HG02852 (cell line): ENCODE results near the gene TNRC6C.

Experiments
- ATAC-seq: cut with Tn5 transposase; IDR thresholded peaks from one replicate; pipeline ENCODE4 v1.9.1; 2021; ENCODE audit warnings: mild to moderate bottlenecking, moderate library complexity; ENCODE audit not compliant: unreplicated experiment

The TNRC6C gene, protein sequence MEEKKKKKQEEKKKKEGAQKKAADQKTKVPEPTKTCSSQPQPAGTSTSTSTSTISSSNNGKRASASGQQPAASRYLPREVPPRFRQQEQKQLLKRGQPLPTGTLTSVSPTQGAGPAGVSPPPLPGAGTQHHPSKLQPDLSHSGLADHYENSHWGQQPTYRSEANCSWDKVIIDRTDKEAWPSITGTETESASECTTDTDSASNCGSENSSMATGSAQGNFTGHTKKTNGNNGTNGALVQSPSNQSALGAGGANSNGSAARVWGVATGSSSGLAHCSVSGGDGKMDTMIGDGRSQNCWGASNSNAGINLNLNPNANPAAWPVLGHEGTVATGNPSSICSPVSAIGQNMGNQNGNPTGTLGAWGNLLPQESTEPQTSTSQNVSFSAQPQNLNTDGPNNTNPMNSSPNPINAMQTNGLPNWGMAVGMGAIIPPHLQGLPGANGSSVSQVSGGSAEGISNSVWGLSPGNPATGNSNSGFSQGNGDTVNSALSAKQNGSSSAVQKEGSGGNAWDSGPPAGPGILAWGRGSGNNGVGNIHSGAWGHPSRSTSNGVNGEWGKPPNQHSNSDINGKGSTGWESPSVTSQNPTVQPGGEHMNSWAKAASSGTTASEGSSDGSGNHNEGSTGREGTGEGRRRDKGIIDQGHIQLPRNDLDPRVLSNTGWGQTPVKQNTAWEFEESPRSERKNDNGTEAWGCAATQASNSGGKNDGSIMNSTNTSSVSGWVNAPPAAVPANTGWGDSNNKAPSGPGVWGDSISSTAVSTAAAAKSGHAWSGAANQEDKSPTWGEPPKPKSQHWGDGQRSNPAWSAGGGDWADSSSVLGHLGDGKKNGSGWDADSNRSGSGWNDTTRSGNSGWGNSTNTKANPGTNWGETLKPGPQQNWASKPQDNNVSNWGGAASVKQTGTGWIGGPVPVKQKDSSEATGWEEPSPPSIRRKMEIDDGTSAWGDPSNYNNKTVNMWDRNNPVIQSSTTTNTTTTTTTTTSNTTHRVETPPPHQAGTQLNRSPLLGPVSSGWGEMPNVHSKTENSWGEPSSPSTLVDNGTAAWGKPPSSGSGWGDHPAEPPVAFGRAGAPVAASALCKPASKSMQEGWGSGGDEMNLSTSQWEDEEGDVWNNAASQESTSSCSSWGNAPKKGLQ (N-terminal part only)

DNA sequence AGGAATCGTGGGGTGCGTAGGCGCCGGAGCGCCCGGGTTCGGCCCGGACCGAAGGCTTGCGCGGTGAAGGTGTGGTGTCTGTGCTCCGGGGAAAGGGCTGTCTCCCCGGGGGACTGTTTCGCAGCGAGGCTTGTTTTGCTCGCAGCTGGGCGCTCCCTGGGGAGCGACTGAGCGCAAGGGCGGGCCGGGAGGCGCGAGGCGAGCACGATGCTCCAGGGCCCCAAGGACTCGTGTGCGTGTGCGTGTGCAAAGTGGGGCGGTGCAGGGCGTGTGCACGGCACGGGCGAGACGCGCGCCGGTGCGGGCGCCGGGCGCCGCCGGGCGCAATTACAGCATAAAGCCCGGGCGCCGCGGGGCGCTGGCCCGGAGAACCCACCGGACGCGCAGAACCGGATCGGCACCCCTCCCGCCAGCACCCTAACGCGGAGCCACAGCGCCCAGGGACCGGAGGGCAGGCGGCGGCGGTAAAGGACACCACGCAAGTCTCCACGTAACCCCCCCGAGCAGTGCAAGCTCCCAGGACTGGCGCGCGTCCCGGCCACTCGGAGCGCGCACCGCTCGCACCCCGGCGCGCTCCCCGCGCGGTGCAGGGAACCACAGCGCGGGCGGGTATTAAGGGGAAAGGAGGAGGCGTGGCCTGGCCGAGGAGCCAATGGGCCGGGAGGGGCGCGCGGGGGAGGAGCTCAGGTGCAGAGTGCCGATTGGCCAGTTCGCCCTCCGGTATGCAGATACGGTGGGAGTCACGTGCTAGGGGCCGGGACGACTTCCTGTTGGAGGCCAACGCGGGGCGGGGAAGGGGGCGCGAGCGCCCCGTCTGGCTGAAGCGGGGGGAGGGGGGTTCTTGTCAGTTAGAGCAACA lies at the start of gene TNRC6C:
TNRC6C (plus strand) TSS at position 847 of the 859 bp plus-strand sequence. CDS start 45,504 bp downstream, outside the sequence.
- peak; percentile 86 for ATAC-seq

DNA sequence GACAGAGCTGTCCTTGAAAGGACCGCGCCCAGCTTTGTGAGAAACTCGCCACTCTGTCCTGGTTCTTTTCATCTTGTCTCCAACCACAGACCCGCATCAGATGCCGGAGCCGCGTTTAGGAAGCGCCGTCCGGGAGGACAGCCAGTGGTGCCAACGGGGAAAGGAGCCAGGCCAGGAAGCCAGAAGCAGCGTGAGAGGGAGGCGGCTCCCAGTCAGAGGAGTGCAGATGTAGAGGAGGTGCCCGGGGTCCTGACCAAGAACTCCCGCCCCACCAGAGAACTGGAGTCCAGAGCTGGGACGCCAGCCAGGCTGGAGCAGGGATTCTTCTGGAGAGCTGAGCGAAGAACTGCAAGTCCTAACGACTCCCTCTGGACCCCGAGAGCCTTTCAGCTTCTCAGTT lies 49.3 kb upstream of the TNRC6C start:
- no peak for ATAC-seq

DNA sequence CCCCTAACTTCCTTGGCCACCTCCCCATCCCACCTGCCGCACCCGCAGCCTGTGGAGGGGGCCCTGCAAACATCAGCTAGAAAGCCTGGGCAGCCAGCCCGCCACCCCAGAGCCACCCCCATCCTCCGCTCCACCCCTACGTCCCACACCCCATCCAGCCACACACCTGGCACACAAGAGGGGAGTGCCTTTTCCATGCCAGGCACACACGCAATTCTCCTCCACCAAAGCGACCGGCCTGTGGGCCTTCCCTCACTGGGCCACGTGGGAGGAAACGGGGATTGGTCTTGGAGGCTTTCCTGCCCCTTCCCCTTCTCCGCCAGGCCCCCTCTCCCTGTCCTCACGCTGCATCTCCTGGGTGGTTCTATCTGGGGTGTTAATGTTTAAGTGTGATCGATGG lies 48.7 kb upstream of the TNRC6C start:
- no peak for ATAC-seq

DNA sequence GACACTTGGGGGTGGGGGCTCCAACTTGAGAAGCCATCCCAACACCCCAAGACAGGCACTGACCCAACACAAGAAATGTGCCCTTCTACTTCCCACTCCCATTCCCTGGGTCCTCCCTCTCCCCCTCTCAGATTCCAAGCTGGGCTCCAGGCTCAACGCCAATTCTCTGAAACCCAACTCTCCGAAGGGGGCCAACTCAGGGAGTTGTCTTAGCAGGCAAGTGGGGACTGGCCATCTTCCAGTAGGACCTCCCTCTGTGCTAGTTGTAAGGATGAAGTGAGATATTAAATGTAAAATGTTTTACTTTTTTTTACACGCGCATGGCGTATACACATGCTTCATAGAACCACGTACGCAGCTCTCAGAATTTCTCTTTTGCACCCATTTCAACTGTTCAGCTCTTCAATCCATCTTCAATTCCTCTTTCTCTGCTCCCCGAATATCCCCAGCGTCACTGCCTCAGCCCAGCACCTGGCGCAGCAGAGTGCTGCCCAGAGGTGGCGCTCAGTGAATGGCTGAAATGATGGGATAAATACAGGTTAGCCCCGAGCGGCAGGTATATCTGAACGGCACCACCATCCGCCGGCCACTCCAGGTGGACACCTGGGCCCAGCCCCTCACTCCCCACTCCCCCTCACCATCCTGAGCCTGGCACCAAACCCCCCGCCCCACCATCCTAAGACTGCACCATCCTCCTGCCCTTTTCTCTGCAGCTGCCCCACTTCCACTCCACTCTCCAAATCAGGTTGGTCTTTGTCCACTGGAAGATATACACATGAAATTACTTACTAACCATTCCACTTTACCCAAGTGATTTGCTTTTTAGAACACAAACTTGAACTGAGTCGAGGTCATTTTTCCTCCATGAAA lies 43.9 kb upstream of the TNRC6C start:
- ATAC-seq, result no peak

DNA sequence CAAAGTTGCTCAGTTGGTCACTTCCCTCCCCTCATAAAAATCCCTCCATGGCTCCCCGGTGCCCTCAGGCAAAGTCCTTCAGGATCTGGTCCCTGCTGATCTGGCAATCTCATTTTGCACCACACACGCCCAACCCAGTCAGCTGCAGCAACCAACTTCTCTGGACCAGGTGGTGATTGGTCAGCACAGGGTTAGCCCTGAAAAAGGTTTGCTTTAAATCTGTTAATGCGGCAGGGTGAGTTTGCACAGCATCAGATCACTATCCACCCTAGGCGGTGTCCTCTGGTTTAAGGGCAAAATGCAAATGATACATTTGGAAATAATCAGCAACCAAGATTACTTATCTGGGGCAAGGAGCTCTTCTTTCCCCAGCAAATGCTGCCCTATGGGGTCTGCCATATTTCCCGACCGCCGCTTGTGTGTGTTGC lies 42.9 kb upstream of the TNRC6C start:
- ATAC-seq, result no peak

DNA sequence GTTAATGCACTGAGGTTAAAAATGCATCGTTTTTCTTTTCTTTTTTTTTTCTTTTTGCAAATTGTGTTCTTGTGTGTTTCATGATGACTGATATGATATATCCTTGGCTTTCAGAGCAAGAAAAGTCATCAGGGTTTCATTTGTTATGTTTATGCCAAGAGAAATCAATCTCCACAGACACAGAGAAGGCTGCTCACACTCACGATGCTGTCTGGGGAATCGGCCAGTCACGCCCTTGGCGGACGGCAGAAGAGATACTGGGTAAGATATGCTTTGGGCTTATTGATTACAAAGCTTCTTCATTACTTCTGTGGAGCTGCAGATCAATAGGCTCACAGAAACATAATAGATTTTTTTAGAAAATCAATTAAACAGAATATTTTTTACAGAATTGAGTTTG lies 42.2 kb upstream of the TNRC6C start:
- ATAC-seq, result no peak

DNA sequence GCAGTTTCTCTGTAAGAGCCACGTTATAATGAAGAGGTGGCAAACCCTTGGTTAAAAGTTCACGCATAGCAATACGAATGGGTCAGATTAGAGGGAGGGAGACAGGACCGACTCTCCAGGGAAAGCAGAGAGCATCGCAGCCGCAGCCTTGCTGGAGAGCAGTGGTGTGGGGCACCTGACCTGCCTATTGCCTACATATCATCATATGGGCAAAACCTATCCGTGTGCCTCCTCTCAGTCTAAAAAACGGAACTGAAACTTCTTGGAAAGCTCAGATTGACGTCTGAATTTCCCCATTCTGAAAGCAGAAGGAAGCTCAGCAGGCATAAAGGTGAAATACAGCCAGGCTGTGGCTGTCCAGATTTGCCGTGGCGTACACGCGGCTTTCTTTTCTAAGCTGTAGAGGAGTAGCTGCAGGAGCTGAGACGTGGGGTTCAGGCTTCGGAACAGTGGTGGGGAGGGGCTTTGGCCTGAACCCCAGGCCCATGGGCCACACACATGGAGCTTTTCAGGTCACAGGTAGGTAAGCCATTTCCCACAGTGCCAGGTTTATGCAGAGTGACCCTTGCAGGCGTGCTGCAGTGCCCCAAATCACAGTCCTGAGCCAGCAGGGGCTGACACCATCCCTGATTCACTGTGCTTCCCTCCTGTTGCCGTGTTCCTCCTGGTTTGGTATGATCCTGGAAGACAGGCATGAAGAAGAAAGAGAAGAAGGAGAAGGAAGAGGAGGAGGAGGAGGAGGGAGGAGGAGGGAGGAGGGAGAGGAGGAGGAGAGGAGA lies 41.6 kb upstream of the TNRC6C start:
- no peak for ATAC-seq

DNA sequence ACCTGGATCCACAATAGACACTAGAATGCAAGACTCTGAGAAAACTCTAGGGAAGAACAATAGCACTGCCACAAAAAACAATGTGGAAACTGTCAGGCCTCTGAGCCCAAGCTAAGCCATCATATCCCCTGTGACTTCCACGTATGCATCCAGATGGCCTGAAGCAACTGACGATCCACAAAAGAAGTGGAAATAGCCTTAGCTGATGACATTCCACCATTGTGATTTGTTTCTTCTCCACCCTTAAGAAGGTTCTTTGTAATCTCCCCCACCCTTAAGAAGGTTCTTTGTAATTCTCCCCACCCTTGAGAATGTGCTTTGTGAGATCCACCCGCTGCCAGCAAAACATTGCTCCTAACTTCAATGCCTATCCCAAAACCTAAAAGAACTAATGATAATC lies 39.2 kb upstream of the TNRC6C start:
- no peak for ATAC-seq

DNA sequence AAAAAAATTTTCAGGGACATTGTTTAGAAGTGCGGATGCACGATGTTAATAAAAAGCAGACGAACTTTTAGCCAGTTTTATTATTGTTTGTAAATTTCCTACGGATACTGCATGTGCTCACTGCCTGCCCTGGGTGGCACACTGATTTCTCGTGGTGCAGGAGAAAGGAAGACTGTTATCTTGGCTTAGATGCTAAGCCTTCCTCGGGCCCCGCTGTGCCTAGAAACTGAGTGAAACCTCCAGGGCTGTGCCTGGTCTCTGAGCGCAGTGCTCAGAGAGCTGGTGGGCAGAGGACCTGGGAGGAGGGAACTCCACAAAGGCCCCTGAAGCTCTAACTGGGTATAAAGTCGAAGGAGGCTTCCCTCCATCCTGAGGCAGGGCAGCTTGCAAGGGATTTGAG lies 35.4 kb upstream of the TNRC6C start:
- ATAC-seq, result no peak

DNA sequence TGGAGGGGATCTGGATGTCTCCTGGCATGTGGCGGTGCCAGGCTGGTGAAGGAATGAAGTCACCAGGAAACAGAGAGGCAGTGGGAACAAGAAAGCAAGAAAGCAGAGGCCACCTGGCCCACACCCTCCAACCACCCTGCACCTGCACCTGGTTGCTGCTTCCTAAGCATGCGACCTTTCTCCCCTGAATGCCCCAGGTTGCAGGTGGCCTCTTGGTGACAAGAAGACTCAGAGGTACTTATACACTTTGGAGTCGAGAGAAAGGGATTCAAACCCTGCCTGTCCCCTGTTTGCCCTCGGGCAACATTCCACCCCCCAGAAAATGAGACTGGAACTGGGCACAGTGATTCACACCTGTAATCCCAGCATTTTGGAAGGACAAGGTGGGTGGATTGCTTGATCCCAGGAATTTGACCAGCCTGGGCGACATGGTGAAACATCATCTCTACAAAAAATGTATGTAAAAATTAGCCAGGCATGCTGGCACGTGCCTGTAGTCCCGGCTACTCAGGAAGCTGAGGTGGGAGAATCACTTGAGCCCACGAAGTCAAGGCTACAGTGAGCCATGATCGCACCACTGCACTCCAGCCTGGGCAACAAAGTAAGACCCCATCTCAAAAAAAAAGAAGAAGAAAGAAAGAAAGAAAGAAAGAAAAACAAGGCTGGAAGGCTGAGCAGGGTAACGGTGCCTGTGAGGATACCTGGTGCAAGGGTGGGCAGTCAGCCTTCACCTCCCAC lies 34.6 kb upstream of the TNRC6C start:
- ATAC-seq, result no peak

DNA sequence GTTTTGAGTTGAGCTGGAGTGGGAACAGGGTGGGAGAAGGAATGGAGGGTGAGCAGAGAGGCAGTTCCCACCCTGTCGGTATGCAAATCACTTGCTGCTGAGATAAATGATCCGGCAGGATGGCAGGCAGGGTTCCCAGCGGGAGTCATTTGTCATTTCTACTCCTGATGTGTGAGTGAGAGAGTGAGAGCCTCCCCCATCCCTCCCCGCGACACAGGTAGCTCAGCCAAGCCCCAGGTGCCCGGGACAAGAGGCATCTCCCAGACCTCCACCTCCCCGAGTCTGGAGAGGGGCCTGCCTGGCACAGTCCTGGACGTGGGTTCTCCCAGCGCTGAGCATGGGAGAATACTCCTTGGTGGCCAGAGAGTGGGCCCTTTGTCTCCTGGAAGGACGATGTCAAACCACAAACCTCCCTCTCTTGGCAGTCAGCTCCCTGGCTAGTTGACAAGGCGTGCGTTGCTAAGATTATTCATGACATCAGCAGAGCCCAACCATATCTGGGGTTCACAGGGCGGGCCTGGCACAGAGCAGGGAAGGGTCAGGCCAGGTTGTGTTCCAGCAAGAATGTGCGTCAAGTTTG lies 33.7 kb upstream of the TNRC6C start:
- ATAC-seq, result no peak

DNA sequence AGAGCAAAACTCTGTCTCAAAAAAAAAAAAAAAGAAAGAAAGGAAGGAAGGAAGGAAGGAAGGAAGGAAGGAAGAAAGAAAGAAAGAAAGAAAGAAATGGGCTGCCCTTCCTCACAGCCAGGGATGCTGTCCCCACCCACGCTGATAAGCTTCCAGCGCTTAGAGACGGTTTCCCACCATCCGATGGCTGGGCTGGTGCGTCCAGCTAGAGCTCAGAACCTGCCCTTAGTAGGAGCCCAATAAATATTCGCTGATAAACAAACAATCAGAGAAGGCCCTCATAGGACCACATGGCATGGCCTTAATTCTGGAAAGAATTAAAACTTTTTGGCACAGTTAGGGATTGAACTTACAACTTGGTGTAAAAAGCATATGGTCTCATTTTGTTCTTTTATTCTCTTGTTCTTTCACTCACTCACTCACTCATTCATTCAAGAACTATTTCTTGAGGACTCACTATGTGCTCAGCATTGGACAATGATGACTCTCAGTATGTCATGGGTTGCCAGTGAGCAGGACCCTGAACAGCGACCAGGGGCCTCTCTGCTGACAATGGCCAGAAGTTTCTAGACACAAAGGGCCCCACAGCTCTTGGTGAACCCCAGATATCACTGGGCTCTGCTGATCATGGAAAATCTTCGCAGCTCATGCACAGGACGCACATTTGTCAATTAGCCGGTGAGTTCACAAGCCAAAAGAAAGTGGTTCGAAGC lies 32.5 kb upstream of the TNRC6C start:
- ATAC-seq, result no peak

DNA sequence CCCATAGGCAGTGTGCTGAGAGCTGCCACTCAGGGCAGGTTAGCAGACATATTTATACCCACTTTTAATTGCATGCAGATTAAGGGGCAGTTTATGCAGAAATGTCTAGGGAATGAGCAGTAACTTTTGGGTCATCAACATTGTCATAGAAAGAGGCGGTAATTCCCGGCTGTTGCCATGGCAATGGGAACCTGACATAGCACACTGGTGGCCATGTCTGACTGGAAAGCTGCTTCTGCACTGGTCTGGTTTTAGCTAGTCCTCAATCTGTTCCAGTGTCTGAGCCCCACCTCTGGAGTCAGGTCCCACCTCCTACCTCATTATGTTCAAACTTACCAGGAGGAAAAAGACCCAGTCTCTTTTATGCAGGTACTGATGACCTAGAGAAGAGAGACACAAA lies 31.5 kb upstream of the TNRC6C start:
- no peak for ATAC-seq

DNA sequence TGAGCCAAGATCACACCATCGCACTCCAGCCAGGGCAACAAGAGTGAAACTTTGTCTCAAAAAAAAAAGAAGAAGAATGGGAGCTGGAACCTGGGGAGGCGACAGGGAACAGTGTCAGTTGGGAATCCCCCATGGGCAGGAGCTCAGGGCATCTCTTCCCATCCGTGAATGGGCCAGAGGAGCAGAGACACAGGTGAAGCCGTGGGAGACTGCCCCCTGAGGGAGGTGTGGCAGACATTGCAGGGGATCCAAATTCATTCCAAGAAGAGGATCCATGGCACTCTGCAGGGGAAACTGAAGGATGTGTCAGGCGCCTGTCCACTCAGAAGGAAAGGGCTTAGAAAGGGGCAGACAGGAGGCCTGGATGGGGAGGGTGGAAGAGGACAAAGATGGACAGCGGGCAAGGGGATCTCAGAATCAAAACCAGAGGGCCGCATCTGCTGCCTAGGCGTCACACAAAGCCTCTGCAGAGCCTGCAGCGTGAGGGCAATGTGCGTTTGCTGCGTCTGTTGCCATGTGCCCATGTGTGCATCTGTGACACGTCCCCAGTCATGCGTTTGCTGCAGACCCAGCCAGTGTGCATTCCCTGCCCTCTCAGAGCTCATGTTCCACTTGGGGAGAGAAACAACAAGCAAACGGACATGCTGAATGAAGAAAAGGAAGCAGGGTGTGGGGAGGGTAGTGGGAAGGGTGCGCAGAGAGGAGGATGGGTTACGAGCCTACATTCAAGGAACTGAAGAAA lies 30.6 kb upstream of the TNRC6C start:
- no peak for ATAC-seq

DNA sequence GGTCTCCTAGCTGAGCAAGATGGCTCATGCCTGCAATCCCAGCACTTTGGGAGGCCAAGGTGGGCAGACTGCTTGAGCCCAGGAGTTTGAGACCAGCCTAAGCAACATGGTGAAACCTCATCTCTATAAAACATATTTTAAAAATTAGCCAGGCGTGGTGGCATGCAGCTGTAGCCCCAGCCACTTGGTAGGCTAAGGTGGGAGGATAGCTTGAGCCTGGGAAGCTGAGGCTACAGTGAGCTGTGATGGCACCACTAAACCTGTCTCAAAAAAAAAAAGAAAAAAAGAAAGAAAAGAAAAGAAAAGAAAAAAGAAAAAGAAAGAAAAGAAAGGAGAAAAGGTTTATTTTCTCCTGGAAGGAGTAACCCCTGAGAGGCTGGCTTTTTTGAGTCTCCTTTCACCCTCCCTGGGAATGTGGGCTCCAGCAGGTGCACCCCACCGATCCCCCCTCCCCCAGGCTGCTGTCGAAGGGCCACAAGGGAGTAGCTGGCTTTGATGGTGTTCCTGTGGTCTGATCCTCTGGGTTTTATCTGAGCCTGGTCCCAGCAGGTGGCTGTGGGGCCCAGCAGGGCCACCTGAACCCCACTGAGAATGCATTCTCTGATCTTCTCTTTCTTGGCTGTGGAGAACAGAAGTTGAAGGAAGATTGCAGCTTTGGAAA lies 29.9 kb upstream of the TNRC6C start:
- ATAC-seq, result no peak

DNA sequence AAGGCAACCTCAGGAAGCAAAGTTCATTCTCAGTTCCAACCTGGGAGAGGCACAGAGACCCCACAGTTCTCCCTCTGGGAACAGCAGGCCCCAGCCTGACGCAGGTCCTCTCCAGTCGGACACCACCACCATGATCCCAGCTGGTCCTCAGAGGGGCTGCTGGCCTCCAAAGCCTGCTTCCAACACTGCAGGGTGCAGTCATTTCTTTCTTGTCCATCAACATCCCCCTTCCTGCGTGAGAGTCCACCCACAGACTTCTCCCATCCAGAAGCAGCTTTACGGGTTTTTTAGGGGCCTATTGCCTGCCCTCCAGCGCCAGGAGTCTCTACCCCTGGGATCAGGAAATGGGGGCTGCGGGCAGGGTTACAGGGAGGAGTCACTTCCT lies 29.3 kb upstream of the TNRC6C start:
- ATAC-seq, result no peak
